GM12801 (cell line): ENCODE measurements around the gene SETBP1.

Experiments
- TF ChIP-seq, protein P1 (sequence below): IDR thresholded peaks from one replicate; pipeline ENCODE4 v1.5.1; 2011; ENCODE audit warnings: control low read depth; ENCODE audit not compliant: insufficient read length; ENCODE audit errors: extremely low read depth

Gene SETBP1

DNA sequence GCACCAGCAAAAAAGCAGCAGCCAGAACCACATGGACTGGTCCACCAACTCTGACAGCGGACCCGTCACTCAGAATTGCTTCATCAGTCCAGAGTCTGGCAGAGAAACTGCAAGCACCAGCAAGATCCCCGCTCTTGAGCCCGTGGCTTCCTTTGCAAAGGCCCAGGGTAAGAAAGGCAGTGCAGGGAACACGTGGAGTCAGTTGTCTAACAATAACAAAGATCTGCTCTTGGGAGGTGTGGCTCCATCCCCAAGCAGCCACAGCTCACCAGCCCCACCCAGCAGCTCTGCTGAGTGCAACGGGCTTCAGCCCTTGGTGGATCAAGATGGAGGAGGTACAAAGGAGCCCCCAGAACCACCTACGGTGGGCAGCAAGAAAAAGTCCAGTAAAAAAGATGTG lies 269.3 kb downstream of the SETBP1 start:
- TF ChIP-seq, protein P1, sequence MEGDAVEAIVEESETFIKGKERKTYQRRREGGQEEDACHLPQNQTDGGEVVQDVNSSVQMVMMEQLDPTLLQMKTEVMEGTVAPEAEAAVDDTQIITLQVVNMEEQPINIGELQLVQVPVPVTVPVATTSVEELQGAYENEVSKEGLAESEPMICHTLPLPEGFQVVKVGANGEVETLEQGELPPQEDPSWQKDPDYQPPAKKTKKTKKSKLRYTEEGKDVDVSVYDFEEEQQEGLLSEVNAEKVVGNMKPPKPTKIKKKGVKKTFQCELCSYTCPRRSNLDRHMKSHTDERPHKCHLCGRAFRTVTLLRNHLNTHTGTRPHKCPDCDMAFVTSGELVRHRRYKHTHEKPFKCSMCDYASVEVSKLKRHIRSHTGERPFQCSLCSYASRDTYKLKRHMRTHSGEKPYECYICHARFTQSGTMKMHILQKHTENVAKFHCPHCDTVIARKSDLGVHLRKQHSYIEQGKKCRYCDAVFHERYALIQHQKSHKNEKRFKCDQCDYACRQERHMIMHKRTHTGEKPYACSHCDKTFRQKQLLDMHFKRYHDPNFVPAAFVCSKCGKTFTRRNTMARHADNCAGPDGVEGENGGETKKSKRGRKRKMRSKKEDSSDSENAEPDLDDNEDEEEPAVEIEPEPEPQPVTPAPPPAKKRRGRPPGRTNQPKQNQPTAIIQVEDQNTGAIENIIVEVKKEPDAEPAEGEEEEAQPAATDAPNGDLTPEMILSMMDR = no peak

DNA sequence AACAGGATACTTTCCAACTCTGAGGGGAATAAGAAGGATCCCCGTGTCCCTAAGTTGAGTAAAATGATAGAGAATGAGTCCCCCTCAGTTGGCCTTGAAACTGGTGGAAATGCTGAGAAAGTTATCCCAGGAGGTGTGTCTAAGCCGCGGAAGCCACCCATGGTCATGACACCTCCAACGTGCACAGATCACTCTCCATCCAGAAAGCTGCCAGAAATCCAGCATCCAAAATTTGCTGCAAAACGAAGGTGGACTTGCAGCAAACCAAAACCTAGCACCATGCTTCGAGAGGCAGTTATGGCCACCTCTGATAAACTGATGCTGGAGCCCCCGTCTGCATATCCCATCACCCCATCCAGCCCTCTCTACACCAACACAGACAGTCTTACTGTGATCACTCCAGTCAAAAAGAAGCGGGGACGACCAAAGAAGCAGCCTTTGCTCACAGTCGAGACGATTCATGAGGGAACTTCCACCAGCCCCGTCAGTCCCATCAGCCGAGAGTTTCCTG lies 270.1 kb downstream of the SETBP1 start:
- TF ChIP-seq, protein P1 = no peak

DNA sequence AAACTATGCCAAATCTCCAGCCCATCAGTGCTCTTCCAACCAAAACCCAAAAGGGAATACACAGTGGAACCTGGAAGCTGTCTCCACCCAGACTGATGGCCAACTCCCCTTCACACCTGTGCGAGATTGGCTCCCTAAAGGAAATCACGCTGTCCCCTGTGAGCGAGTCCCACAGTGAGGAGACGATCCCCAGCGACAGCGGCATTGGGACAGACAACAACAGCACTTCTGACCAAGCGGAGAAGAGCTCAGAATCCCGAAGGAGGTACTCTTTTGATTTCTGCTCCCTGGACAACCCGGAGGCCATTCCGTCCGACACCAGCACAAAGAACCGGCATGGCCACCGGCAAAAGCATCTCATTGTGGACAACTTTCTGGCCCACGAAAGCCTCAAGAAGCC lies 271.1 kb downstream of the SETBP1 start:
- TF ChIP-seq, protein P1 = no peak

DNA sequence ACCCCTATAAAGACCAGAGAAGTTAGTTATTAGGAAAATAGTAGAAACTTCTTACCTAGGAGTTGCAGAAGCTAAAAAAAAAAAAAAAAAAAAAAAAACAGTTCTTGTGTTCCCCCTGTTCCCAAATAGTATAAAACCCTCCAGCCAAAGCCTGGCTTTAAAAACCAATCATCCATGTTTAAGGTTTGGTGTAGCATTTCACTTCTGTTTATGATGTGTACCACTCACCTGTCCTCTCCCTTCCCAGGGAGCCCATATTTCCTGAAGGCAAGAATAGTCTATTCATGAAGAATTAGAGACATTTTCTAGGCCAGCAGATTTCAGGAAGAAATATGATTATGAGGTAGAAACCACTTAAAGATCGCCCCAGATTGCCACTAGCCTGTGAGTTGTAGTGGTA lies 273.6 kb downstream of the SETBP1 start:
- TF ChIP-seq, protein P1 = no peak

DNA sequence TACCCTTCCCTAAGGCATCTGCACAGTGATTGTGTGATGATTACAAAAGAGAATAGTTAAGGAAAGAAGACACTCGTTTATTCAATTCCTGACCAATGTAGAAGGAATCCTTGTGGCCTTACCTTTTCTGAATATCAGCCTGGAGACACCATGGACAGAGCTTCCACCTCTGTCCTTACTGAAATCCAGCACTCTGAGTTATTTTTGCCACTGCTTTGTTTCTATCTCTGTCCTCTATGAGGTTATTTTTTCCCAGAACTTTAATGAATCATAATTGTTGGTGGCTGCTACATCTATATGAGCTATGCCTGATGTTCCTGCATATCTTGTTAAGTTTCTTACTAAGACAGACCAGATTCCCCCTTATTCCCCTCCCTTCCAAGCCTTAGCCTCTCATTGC lies 275.1 kb downstream of the SETBP1 start:
- TF ChIP-seq, protein P1 = no peak

DNA sequence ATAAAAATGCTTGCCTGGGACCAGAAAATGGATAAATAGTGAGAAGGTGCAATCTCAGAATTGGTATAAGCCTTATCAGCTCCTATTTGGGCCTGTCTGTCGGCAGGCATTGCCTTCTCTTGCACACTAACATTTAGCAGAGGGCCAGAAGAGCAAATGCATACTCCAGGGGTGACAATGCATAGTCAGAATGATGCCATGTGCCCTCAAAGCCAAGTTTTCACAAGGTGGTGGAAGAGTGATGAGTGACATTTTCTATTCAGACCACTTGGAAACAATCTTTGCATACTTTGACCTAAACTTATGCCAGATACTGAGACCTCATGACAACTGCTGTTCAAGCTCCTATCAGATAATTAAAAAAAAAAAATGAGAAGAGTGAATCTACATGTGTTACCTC lies 276.3 kb downstream of the SETBP1 start:
- TF ChIP-seq, protein P1 = no peak

DNA sequence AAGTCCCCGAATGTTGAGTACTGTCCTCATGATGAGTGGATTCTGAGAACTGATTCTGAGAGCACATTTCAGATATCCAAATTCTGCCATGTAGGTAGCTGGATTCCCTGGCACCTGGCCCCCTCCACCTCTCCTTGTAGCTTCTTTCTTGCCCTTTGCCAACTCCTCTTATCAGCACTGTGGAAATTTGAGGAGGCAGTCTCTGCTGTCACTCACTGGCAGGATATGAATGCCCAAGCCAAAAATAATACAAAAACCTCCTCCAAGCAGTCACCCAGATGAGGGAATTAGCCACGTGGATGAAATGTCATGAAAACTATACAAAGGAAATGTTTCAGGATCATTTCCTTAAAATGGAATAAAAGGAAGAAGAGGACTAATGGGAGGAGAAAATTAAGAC lies 276.8 kb downstream of the SETBP1 start:
- TF ChIP-seq, protein P1 = no peak

DNA sequence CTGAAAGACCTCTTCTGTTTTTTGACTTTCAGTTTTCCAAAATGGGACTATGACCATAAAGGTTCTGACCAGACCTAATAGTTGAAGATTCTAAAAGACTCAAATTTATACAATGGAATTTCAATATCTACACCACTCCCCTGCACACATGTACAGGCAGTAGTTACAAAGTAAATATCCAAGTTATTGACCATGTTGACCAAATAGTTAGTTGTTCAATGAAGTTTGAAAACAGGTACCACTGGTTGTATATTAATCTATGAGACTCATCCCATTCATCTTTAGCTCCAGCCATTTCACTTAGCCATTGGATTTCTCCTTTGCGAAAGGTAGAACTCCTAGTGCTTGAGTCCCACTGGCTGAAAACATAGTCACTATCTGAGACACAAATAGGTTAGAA lies 277.4 kb downstream of the SETBP1 start:
- TF ChIP-seq, protein P1 = no peak
